ENCODE data around the gene NDUFV3.
"Not testable (repeated sequence)": the region's sequence is repeated elsewhere in the genome, so short reads cannot be mapped to it uniquely, and the experiment has no call there.

NDUFV3 gene

GRCh38 chr21:42855937-42856335 lies 37.2 kb upstream of the NDUFV3 start:
- DNase-seq (ENCODE audit: low read depth in 2 of 2) = no peak

GRCh38 chr21:42857216-42857615 lies 35.9 kb upstream of the NDUFV3 start:
- DNase-seq (ENCODE audit: low read depth in 2 of 2) = no peak

GRCh38 chr21:42858185-42858847 lies 34.8 kb upstream of the NDUFV3 start:
- DNase-seq (ENCODE audit: low read depth in 2 of 2) = no peak

GRCh38 chr21:42858957-42859890 lies 33.9 kb upstream of the NDUFV3 start:
- no peak for DNase-seq (ENCODE audit: low read depth in 2 of 2)

- no peak for DNase-seq (ENCODE audit: low read depth in 2 of 2)
These were observed 33.2 kb upstream of the NDUFV3 start for GRCh38 chr21:42859891-42860230.

GRCh38 chr21:42860345-42860744 lies 32.8 kb upstream of the NDUFV3 start:
- DNase-seq (ENCODE audit: low read depth in 2 of 2) = no peak

- no peak for DNase-seq (ENCODE audit: low read depth in 2 of 2)
These were observed 31.7 kb upstream of the NDUFV3 start for GRCh38 chr21:42861311-42861847.

GRCh38 chr21:42861848-42862400 lies 31.2 kb upstream of the NDUFV3 start:
- DNase-seq (ENCODE audit: low read depth in 2 of 2) = no peak

GRCh38 chr21:42862774-42863503 lies 30.2 kb upstream of the NDUFV3 start:
- no peak for DNase-seq (ENCODE audit: low read depth in 2 of 2)

GRCh38 chr21:42863504-42863870 lies 29.6 kb upstream of the NDUFV3 start:
- DNase-seq (ENCODE audit: low read depth in 2 of 2) = no peak

- no peak for DNase-seq (ENCODE audit: low read depth in 2 of 2)
These were observed 28.8 kb upstream of the NDUFV3 start for GRCh38 chr21:42864286-42864685.

GRCh38 chr21:42864815-42865775 lies 28.0 kb upstream of the NDUFV3 start:
- no peak for DNase-seq (ENCODE audit: low read depth in 2 of 2)

- DNase-seq (ENCODE audit: low read depth in 2 of 2) = no peak
These were observed 27.3 kb upstream of the NDUFV3 start for GRCh38 chr21:42865776-42866160.

- no peak for DNase-seq (ENCODE audit: low read depth in 2 of 2)
These were observed 24.9 kb upstream of the NDUFV3 start for GRCh38 chr21:42868196-42868595.

GRCh38 chr21:42873096-42873495 lies 20.0 kb upstream of the NDUFV3 start:
- DNase-seq (ENCODE audit: low read depth in 2 of 2) = no peak

- DNase-seq (ENCODE audit: low read depth in 2 of 2) = not testable (repeated sequence)
These were observed 17.3 kb upstream of the NDUFV3 start for GRCh38 chr21:42875811-42876210.

GRCh38 chr21:42878678-42878992 lies 14.5 kb upstream of the NDUFV3 start:
- DNase-seq (ENCODE audit: low read depth in 2 of 2) = no peak

GRCh38 chr21:42878993-42879787 lies 13.9 kb upstream of the NDUFV3 start, which contains the start of gene WDR4:
Gene WDR4, minus strand, starts transcription at chr21:42879539. Its CDS starts 44 bp downstream, at chr21:42879495.
- DNase-seq (ENCODE audit: low read depth in 2 of 2) = peak; percentile 96 to 98

GRCh38 chr21:42880352-42880751 lies 12.8 kb upstream of the NDUFV3 start:
- no peak for DNase-seq (ENCODE audit: low read depth in 2 of 2)

GRCh38 chr21:42883921-42884320 lies 9.2 kb upstream of the NDUFV3 start:
- no peak for DNase-seq (ENCODE audit: low read depth in 2 of 2)
